ENCODE data around the gene PAMR1. TPM values are rescaled to one million over a fixed set of nuclear protein-coding genes. Genes with fewer than 3 reads are reported as not detected.

Gene PAMR1
- total RNA-seq, 1 donor from 2014 or later: 209 TPM

GRCh38 chr11:35436581-35437250, 88.7 kb downstream of the PAMR1 start:
- TF ChIP-seq EZH2 (IDR thresholded peaks at IDR 0.05): no peak
- no peak for TF ChIP-seq CTCF (IDR thresholded peaks at IDR 0.05)
- Histone ChIP-seq H3K79me2 (ENCODE audit: low read depth) (no peaks in the 10 kb centered on the region), H3K9me3 (ENCODE audit: low read depth) (no peaks in the 10 kb centered on the region), H3K27ac (no peak overlapping the region), H3K36me3 (peaks cover 42% of the 10 kb centered on the region), H3K4me3 (no peak overlapping the region), H4K20me1 (ENCODE audit: low read depth) (peaks cover 7% of the 10 kb centered on the region), H3F3A (ENCODE audit: low read depth) (peaks cover 5% of the 10 kb centered on the region), H3K4me1 (peaks cover 5% of the 10 kb centered on the region), H2AFZ (replicated peaks) (no peak overlapping the region), H3K9ac (no peak overlapping the region), H3K4me2 (no peak overlapping the region), H3K27me3 (no peaks in the 10 kb centered on the region)
- no peak for DNase-seq (ENCODE audit: low spot score)
- Mint-ChIP-seq H3K36me3 (no peaks in the 10 kb centered on the region), H3K27ac (no peak overlapping the region), H3K27me3 (ENCODE audit: insufficient read depth, low read depth) (peaks cover 4% of the 10 kb centered on the region), H3K9me3 (peaks cover 3% of the 10 kb centered on the region), H3K4me1 (peaks cover 6% of the 10 kb centered on the region), H3K4me3 (no peak overlapping the region)

- H3K9me3 Mint-ChIP-seq: peaks cover 3% of the 10 kb centered on the region
- TF ChIP-seq CTCF (IDR thresholded peaks at IDR 0.05) (no peak), EZH2 (IDR thresholded peaks at IDR 0.05) (no peak), EZH2phosphoT487 (IDR thresholded peaks at IDR 0.05) (no peak)
- no peaks in the 10 kb centered on the region for H3K27me3 ChIP-seq
- peaks cover 4% of the 10 kb centered on the region for H3K27me3 Mint-ChIP-seq (ENCODE audit: insufficient read depth, low read depth)
- H3K27ac ChIP-seq: no peak overlapping the region
- H3K4me3 ChIP-seq: no peak overlapping the region
- no peaks in the 10 kb centered on the region for H3K9me3 ChIP-seq (ENCODE audit: low read depth)
- peaks cover 45% of the 10 kb centered on the region for H3K36me3 ChIP-seq
- no peaks in the 10 kb centered on the region for H3K4me1 ChIP-seq
- H3K4me2 ChIP-seq: no peak overlapping the region
- no peaks in the 10 kb centered on the region for H3K79me2 ChIP-seq (ENCODE audit: low read depth)
- H3F3A ChIP-seq (ENCODE audit: low read depth): no peaks in the 10 kb centered on the region
- H3K27ac Mint-ChIP-seq: no peak overlapping the region
- H3K4me1 Mint-ChIP-seq: no peaks in the 10 kb centered on the region
- H3K4me3 Mint-ChIP-seq: no peak overlapping the region
- peaks cover 27% of the 10 kb centered on the region for H4K20me1 ChIP-seq (ENCODE audit: low read depth)
- no peak overlapping the region for H2AFZ ChIP-seq (replicated peaks)
- no peak overlapping the region for H3K9ac ChIP-seq
- DNase-seq (ENCODE audit: low spot score): no peak
- no peaks in the 10 kb centered on the region for H3K36me3 Mint-ChIP-seq
Measured at GRCh38 chr11:35433588-35433987, 91.8 kb downstream of the PAMR1 start.

GRCh38 chr11:35432464-35432863, 93.0 kb downstream of the PAMR1 start:
- H3K9me3 Mint-ChIP-seq: peaks cover 3% of the 10 kb centered on the region
- H3K27me3 Mint-ChIP-seq (ENCODE audit: insufficient read depth, low read depth): peaks cover 4% of the 10 kb centered on the region
- no peaks in the 10 kb centered on the region for H3K9me3 ChIP-seq (ENCODE audit: low read depth)
- H4K20me1 ChIP-seq (ENCODE audit: low read depth): peaks cover 31% of the 10 kb centered on the region
- H3K27me3 ChIP-seq: no peaks in the 10 kb centered on the region
- H3K9ac ChIP-seq: no peak overlapping the region
- no peak overlapping the region for H2AFZ ChIP-seq (replicated peaks)
- no peak overlapping the region for H3K27ac ChIP-seq
- no peak for TF ChIP-seq EZH2phosphoT487 (IDR thresholded peaks at IDR 0.05)
- TF ChIP-seq CTCF (IDR thresholded peaks at IDR 0.05): no peak
- no peak for TF ChIP-seq EZH2 (IDR thresholded peaks at IDR 0.05)
- no peaks in the 10 kb centered on the region for H3K79me2 ChIP-seq (ENCODE audit: low read depth)
- H3K4me3 Mint-ChIP-seq: no peak overlapping the region
- no peaks in the 10 kb centered on the region for H3F3A ChIP-seq (ENCODE audit: low read depth)
- no peaks in the 10 kb centered on the region for H3K36me3 Mint-ChIP-seq
- no peak overlapping the region for H3K4me2 ChIP-seq
- H3K36me3 ChIP-seq: peaks cover 49% of the 10 kb centered on the region
- no peaks in the 10 kb centered on the region for H3K4me1 ChIP-seq
- no peak overlapping the region for H3K4me3 ChIP-seq
- no peaks in the 10 kb centered on the region for H3K4me1 Mint-ChIP-seq
- no peak overlapping the region for H3K27ac Mint-ChIP-seq
- DNase-seq (ENCODE audit: low spot score): no peak
